ENCODE measurements around the gene UBE2Q2.
A peak's percentile ranks its signal among the peaks of the same experiment; 100 is the strongest.
"Not testable (repeated sequence)": the region's sequence is repeated elsewhere in the genome, so short reads cannot be mapped to it uniquely, and the experiment has no call there.

UBE2Q2 gene

DNA sequence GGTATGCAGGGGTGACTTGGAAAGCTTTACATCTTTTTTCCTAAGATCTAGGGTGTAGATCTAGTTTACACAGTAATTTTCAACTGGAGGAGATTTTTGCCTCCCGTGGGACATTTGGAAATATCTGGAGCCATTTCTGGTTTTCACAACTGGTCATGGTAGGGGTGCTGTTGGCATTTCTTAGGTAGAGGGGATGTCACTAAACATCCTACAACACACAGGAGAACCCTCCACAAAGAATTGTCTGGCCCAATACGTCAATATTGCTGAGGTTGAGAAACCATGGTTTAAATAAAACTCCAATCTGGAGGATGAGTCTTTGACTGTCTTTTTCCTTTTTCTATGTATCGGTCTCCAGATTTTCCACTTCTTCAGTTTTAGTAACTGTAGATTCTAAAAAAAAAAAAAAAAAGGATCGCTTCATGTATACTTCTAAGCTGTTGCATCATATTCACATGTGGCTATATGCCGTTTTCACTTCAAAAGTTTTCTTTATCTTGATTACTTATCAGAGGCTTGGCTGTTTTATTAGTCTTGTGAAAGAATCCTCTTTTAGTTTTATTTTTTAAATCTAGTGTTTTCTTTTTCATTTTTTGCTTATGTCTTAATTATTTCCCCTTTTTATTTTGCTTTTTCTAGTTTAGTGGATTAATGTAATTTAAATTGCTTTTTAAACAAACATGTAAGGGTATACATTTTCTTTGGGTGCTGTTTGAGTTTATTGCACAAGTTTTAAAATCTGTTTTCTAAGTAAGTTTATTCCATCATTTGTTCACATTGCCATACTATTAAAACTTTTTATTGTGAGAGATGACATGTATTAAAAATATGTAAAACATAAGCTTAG lies 21.2 kb downstream of the UBE2Q2 start:
- DNase-seq (ENCODE audit: low spot score), result no peak

GRCh38 chr15:75866045-75866444 lies 22.8 kb downstream of the UBE2Q2 start:
- not testable (repeated sequence) for DNase-seq (ENCODE audit: low spot score)

GRCh38 chr15:75866916-75867315 lies 23.7 kb downstream of the UBE2Q2 start:
- DNase-seq (ENCODE audit: low spot score), result peak; percentile 11

DNA sequence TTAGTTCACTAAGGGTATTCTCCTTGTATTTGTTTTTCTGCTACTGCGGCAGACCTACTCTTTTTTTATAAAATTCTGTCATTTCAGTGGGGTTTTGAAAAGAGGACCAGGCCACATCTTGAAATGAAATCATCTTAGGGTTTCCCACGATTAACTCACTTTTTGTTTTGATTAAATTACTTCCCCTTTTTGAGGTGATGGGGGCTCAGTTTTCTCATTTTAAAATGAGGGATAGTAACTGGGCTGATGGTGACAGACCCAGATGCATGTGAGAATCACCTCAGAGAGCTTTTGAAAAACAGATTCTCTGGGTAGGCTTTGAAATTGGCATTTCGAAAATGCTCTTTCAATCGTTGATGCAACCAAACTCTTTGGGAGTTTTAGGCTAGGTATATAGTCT lies 24.2 kb downstream of the UBE2Q2 start:
- peak; percentile 50 for DNase-seq (ENCODE audit: low spot score)

DNA sequence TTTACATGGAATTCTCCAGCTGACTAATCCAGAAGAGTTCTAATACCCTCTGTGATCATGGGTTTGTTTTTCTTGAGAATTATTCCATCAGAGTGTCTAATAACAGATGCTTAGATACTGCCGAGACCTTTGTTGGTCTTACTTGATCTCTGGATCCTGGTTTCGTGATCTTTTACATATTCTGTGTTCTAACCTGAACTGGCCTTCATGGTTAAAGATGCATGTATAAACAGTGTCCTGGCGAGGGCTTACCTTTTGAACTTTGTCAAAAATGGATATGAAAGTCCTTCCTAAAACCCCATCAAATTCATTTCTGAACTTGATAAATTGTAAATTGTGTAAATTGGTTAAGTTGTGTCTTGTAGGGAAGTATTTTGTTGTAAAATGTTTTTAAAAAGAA lies 24.8 kb downstream of the UBE2Q2 start:
- DNase-seq (ENCODE audit: low spot score), result no peak

DNA sequence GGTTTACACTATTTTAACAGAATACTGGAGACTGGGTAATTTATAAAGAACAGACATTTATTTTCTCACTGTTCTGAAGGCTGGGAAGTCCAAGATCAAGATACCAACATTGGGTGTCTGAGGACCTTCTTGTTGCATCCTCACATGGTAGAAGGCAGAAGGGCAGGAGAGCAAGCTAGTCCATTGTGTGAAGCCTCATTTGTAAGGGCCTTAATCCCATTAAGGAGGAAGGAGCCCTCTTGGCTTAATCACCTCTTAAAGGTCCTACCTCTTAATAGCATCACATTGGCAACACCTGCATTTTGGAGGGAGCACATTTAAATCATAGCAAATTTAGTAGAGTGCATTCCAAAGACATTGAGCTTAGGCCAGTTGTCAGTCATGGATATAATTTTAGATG lies 26.2 kb downstream of the UBE2Q2 start:
- no peak for DNase-seq (ENCODE audit: low spot score)

GRCh38 chr15:75871589-75871988 lies 28.3 kb downstream of the UBE2Q2 start:
- not testable (repeated sequence) for DNase-seq (ENCODE audit: low spot score)

DNA sequence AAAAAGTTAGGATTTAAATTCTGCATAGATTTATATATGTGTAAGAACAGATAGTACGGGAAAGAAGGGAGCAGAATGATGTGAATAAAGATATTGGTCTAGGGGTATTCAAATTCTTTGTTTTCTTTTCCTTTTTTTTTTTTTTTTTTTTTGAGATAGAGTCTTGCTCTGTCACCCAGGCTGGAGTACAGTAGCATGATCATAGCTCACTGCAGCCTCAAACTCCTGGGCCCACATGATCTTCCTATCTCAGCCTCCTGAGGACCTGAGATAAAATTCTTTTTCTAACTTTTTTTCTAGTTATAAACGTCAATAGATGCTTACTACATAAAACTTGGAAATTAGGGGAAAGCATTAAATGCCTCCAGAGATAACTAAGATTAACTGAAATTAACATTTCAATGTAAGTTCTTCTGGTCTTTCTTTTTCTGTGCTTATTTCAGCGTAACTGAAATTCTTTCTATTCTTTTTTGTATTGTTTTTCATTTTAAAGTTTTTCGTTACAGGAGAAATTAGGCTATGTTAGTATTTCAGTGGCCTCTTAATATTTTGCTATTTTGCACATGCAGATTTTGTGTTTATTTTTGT lies 29.2 kb downstream of the UBE2Q2 start:
- DNase-seq (ENCODE audit: low spot score), result no peak

DNA sequence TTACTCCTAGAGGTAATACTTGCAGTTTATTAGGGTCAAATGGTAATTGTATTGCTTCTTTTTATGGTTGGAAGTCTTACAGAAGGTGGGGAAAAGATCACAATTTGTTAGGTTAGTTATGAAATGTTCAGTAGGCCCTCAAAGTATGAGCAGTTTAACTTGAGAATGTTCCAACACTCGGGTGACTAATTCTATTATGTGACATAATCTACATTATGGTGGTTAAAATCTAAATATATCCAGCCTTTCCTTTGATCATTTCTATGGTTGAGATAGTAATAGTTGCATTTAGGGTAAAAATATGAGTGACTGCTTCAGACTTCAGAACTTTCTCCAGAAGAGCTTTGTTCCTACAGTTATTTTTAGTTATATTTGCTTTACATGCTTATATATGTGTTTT lies 40.8 kb downstream of the UBE2Q2 start:
- no peak for DNase-seq (ENCODE audit: low spot score)

DNA sequence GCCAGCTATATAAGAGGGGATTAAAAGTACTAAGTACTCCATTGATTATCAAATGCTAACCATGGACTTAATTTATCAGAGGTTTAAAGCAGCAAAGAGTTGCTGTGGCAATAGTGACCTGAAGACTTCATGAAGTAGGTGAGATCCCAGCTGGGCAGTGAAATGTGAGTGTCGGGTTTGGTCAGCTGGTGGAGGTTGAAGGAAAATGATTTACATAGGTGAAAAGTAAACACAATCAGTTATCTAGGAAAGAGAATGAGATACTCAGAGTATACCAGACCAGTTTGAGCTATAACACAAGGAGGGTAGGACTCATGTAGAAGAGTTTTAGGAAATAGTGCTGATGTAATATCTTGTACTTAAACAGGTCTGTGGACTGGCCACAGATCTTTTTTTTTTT lies 43.9 kb downstream of the UBE2Q2 start:
- DNase-seq (ENCODE audit: low spot score), result no peak

DNA sequence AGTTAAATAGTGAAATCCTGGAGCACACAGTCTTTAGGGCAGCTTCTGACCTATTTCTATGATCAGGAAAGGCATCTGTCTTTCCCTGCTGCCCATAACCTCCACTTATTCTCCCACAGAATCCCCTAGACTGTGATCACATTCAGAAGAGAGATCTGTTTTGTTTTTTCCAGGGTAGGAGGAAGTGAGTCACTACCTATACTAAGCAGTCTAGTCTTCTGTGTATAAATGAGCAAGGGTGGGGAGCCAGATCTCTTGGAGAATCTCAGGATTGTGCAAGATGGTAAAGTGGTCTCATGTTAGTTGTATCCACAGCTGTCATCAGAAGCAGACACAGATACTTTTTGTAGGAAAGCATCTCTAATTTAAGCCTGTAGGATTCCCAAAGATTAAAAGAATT lies 48.6 kb downstream of the UBE2Q2 start:
- no peak for DNase-seq (ENCODE audit: low spot score)

- DNase-seq (ENCODE audit: low spot score), result no peak
These were observed 52.5 kb downstream of the UBE2Q2 start for GRCh38 chr15:75895731-75896130.

GRCh38 chr15:75900577-75900976 lies 57.3 kb downstream of the UBE2Q2 start:
- no peak for DNase-seq (ENCODE audit: low spot score)

- DNase-seq (ENCODE audit: low spot score), result no peak
These were observed 58.9 kb downstream of the UBE2Q2 start for GRCh38 chr15:75902129-75902557.

- peak; percentile 95 for DNase-seq (ENCODE audit: low spot score)
These were observed 60.3 kb downstream of the UBE2Q2 start, which contains the start of gene FBXO22 for GRCh38 chr15:75903331-75904239. FBXO22 (plus strand) TSS chr15:75903878; CDS start chr15:75903964, 86 bp downstream.

DNA sequence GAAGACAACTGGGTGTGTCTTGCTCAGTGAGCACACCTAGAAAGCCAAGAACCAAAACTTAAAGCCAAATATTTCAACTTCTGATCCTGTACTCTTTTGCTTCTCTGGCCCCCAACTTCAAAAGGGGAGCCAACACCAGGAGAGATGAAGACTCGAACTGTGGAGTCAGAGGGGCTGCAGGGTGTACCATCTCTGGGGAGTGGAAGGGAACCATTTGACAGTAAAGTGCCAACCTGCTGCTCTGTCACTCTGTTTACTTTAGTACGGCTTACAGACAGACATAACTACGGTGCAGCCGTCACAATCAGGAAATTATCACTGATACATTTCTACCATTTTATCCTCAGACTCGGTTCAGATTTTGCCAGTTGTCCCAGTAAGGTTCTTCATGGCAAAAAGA lies 62.0 kb downstream of the UBE2Q2 start:
- DNase-seq (ENCODE audit: low spot score), result no peak

DNA sequence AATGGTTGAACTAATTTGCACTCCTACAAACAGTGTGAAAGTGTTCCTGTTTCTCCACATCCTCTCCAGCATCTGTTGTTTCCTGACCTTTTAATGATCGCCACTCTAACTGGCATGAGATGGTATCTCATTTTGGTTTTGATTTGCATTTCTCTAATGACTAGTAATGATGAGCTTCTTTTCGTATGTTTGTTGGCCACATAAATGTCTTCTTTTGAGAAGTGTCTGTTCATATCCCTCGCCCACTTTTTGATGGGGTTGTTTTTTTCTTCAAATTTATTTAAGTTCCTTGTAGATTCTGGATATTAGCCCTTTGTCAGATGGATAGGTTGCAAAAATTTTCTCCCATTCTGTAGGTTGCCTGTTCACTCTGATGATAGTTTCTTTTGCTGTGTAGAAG lies 67.1 kb downstream of the UBE2Q2 start:
- DNase-seq (ENCODE audit: low spot score), result not testable (repeated sequence)

DNA sequence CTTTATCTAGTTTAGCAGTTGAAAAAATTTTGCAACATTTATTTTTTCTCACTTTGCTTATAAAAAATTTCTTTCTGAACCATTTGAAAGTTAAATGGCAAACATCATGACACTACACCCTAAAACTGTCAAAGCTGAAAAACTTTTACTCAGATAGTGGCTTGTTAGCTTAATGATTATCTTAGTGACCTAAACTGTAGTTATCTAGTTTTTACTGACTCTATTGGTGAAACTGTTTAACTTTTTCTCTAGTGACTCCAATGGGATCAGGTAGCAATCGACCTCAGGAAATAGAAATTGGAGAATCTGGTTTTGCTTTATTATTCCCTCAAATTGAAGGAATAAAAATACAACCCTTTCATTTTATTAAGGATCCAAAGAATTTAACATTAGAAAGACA lies 73.7 kb downstream of the UBE2Q2 start:
- no peak for DNase-seq (ENCODE audit: low spot score)

- no peak for DNase-seq (ENCODE audit: low spot score)
These were observed 74.9 kb downstream of the UBE2Q2 start for GRCh38 chr15:75918135-75918534.

GRCh38 chr15:75920079-75920478 lies 76.8 kb downstream of the UBE2Q2 start:
- no peak for DNase-seq (ENCODE audit: low spot score)

- DNase-seq (ENCODE audit: low spot score), result peak; percentile 68
These were observed 78.8 kb downstream of the UBE2Q2 start for GRCh38 chr15:75921732-75922703.

All from NAMALWA (cell line).